Astrocyte (in vitro differentiated cells and primary cell): ENCODE measurements around the gene TRIM67.

Source experiments
- EZH2 ChIP-seq: IDR thresholded peaks from 2 replicates; pipeline ENCODE4 v1.6.1; 2012; ENCODE audit warnings: mild to moderate bottlenecking, low read length, inconsistent platforms; ENCODE audit not compliant: insufficient read depth
- TF ChIP-seq, protein P1 (sequence below): IDR thresholded peaks from 2 replicates; pipeline ENCODE4 v1.5.1; 2011; ENCODE audit warnings: low read depth, mild to moderate bottlenecking, inconsistent platforms, low read length, moderate library complexity; ENCODE audit not compliant: insufficient read depth

DNA sequence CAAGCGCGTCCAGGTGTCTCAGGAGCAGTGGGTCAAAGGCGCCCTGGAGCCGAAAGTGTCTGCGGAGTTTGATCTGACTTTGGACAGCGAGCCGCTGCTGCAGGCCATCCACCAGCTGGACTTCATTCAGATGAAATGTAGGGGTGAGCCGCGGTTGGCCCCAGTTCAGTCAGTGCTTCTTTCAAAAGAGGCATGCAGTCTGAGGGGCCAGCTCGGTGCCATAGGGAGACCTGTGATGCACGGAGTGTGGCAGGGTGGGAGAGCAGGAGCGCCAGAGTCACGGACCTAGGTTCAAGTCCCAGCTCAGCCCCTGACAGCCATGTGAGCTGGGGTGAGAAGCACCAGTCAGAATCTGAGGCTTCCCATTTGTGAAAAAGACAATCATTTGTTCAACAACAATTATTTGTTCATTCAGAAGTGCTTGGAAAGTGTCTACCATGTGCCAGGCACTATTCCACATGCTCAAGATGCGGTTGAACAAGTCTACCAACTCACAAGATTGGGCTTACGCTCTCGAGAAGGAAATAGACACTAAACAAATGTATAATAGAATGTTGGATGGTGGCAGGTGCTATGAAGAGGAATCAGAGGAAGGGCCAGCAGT, 39.6 kb downstream of the TRIM67 start:
- TF ChIP-seq, protein P1, sequence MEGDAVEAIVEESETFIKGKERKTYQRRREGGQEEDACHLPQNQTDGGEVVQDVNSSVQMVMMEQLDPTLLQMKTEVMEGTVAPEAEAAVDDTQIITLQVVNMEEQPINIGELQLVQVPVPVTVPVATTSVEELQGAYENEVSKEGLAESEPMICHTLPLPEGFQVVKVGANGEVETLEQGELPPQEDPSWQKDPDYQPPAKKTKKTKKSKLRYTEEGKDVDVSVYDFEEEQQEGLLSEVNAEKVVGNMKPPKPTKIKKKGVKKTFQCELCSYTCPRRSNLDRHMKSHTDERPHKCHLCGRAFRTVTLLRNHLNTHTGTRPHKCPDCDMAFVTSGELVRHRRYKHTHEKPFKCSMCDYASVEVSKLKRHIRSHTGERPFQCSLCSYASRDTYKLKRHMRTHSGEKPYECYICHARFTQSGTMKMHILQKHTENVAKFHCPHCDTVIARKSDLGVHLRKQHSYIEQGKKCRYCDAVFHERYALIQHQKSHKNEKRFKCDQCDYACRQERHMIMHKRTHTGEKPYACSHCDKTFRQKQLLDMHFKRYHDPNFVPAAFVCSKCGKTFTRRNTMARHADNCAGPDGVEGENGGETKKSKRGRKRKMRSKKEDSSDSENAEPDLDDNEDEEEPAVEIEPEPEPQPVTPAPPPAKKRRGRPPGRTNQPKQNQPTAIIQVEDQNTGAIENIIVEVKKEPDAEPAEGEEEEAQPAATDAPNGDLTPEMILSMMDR: no peak
- no peak for TF ChIP-seq EZH2
